Measurements from ENCODE around the gene BLOC1S1. TPM values are rescaled to one million over a fixed set of nuclear protein-coding genes. Genes with fewer than 3 reads are reported as not detected.

Gene BLOC1S1
- total and polyA plus RNA-seq, 12 donors, result 68.3 to 515 (median 105) TPM

DNA sequence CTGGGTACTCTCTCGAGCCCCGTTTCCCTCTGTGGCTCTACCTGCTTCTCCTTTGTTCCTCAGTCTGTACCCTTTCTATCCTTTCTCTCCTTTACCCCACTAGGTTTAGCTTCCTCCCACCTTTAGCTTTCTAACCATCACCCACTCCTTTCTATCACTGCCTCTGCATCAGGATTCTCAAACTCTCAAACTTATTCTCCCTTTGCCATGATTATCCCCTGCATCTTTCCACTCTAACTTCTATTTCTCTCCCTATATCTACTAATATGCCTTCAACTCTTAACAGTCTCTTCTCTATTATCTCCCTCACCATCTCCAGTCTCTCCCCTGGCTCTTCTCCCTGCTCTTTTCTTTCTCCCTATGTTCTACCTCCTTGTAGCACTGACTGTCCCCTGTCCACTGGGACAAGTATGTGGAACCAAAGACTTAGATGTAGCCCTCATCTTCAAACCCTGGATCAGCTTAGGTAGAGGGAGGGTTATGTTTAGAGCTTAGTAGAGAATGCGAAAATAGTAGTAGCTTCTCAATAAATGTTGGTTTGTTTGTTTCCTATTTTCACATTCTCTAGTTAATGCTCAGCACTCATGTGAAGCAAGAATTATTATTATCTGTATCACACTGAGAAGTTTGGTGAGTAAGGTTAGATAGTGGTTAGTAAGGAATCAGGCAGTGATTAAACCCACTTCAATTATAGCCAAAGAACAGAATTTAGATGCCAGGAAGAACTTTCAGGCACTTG is 30.5 kb downstream of the BLOC1S1 start:
- H3K27ac ChIP-seq, result peak overlapping the region in 7 of 10 donors; percentile 52 to 79 (median 67)
- 40 to 51% methylated on average over 3 of the region's 3 CpGs for WGBS, 2 donors
- peaks cover 0 to 20% (median 3%) of the 10 kb centered on the region in 9 donors for H3K36me3 ChIP-seq
- no peak for DNase-seq
- H3K9me3 ChIP-seq, result no peaks in the 10 kb centered on the region
- no peak for ATAC-seq
- peaks cover 0 to 11% (median 0%) of the 10 kb centered on the region in 7 donors for H3K27me3 ChIP-seq
- H3K4me1 ChIP-seq, result peaks cover 0 to 59% (median 34%) of the 10 kb centered on the region in 9 donors
- intact Hi-C loops (cut with DNase I), result loop anchor here in 5 of 10 donors (5.0 to 10.0 kb wide), 5 partner anchors 48 to 368 kb away; partner anchors contain the start of genes DGKA (in 1 of the 5), ORMDL2 (in 1 of the 5), RPL41 (in 1 of the 5) and SARNP (in 1 of the 5)
- no peak for TF ChIP-seq CTCF (IDR thresholded peaks at IDR 0.05)
- peak overlapping the region in 2 of 10 donors; percentile 28 to 32 for H3K4me3 ChIP-seq

- H3K27me3 ChIP-seq, result peaks cover 0 to 11% (median 0%) of the 10 kb centered on the region in 7 donors
- H3K9me3 ChIP-seq, result no peaks in the 10 kb centered on the region
- ATAC-seq (no peak), DNase-seq (no peak)
- peaks cover 0 to 25% (median 5%) of the 10 kb centered on the region in 9 donors for H3K36me3 ChIP-seq
- H3K4me1 ChIP-seq, result peaks cover 0 to 59% (median 34%) of the 10 kb centered on the region in 9 donors
- TF ChIP-seq CTCF (IDR thresholded peaks at IDR 0.05), result no peak
- H3K27ac ChIP-seq, result peak overlapping the region in 4 of 10 donors; percentile 64 to 72 (median 69)
- intact Hi-C loops (cut with DNase I), result loop anchor here in 5 of 10 donors (5.0 to 10.0 kb wide), 5 partner anchors 48 to 368 kb away; partner anchors contain the start of genes DGKA (in 1 of the 5), ORMDL2 (in 1 of the 5), RPL41 (in 1 of the 5) and SARNP (in 1 of the 5)
- H3K4me3 ChIP-seq, result no peak overlapping the region
Measured at GRCh38 chr12:55746913-55747231, 31.0 kb downstream of the BLOC1S1 start.

GRCh38 chr12:55748230-55748993 is 32.6 kb downstream of the BLOC1S1 start:
- ATAC-seq, result no peak
- Histone ChIP-seq H3K4me3 (no peak overlapping the region), H3K4me1 (peaks cover 0 to 54% (median 34%) of the 10 kb centered on the region in 9 donors), H3K36me3 (peaks cover 0 to 40% (median 16%) of the 10 kb centered on the region in 9 donors), H3K27me3 (peaks cover 0 to 10% (median 0%) of the 10 kb centered on the region in 7 donors), H3K9me3 (no peaks in the 10 kb centered on the region), H3K27ac (peak overlapping the region in 3 of 10 donors; percentile 1 to 64 (median 49))
- 92% methylated on average over 18 of the region's 18 CpGs for WGBS, 2 donors
- no peak for TF ChIP-seq CTCF (IDR thresholded peaks at IDR 0.05)
- intact Hi-C loops (cut with DNase I), result loop anchor here in 5 of 10 donors (5.0 to 10.0 kb wide), 5 partner anchors 46 to 366 kb away; partner anchors contain the start of genes DGKA (in 1 of the 5), ORMDL2 (in 1 of the 5), RPL41 (in 1 of the 5) and SARNP (in 1 of the 5)
- DNase-seq, result no peak

- 52 to 60% methylated on average over 2 of the region's 2 CpGs for WGBS, 2 donors
- Histone ChIP-seq H3K27ac (peak overlapping the region in 1 of 10 donors; percentile 7), H3K4me3 (no peak overlapping the region), H3K27me3 (no peaks in the 10 kb centered on the region), H3K4me1 (peaks cover 0 to 5% (median 0%) of the 10 kb centered on the region in 9 donors), H3K36me3 (peaks cover 7 to 99% (median 71%) of the 10 kb centered on the region in 9 donors), H3K9me3 (no peaks in the 10 kb centered on the region)
- ATAC-seq (no peak), DNase-seq (no peak)
- intact Hi-C loops (cut with DNase I), result no loop called here
- TF ChIP-seq CTCF (IDR thresholded peaks at IDR 0.05), result no peak
Measured at GRCh38 chr12:55755246-55755645, 39.4 kb downstream of the BLOC1S1 start.
